ENCODE data around the gene TNFSF12. TPM values are rescaled to one million over a fixed set of nuclear protein-coding genes. Genes with fewer than 3 reads are reported as not detected.

The TNFSF12 gene
- total and polyA plus RNA-seq, 11 donors: 19.6 to 49.5 (median 35.1) TPM

DNA sequence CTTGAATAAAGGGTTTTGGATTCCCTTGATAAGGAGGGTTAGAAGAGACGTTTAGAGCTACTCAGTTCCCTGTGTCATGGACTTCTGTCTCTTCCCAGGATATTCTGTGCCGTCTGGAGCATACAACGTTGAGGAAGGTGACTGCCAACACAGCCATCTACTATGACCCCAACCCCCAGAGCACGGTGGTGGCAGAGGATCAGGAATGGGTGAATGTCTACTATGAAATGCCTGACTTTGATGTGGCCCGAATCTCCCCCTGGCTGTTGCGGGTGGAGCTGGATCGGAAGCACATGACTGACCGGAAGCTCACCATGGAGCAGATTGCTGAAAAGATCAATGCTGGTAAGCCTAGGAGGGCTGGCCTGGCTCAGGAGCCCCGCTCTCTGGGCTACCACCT is 40.0 kb upstream of the TNFSF12 start:
- no peak overlapping the region for H3K27ac ChIP-seq
- ATAC-seq (no peak), DNase-seq (no peak)
- H3K9me3 ChIP-seq: no peaks in the 10 kb centered on the region
- peaks cover 5 to 100% (median 99%) of the 10 kb centered on the region in 9 donors for H3K36me3 ChIP-seq
- intact Hi-C loops (cut with DNase I): loop anchor here in 2 of 10 donors (10.0 kb wide), 2 partner anchors 144 to 154 kb away; partner anchors contain the start of genes KCTD11 (in 1 of the 2) and TMEM95 (in 1 of the 2)
- H3K27me3 ChIP-seq: no peaks in the 10 kb centered on the region
- no peak for TF ChIP-seq POLR2A (IDR thresholded peaks at IDR 0.05)
- TF ChIP-seq, protein P1, sequence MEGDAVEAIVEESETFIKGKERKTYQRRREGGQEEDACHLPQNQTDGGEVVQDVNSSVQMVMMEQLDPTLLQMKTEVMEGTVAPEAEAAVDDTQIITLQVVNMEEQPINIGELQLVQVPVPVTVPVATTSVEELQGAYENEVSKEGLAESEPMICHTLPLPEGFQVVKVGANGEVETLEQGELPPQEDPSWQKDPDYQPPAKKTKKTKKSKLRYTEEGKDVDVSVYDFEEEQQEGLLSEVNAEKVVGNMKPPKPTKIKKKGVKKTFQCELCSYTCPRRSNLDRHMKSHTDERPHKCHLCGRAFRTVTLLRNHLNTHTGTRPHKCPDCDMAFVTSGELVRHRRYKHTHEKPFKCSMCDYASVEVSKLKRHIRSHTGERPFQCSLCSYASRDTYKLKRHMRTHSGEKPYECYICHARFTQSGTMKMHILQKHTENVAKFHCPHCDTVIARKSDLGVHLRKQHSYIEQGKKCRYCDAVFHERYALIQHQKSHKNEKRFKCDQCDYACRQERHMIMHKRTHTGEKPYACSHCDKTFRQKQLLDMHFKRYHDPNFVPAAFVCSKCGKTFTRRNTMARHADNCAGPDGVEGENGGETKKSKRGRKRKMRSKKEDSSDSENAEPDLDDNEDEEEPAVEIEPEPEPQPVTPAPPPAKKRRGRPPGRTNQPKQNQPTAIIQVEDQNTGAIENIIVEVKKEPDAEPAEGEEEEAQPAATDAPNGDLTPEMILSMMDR (IDR thresholded peaks at IDR 0.05): no peak
- no peak overlapping the region for H3K4me3 ChIP-seq
- no peaks in the 10 kb centered on the region for H3K4me1 ChIP-seq
- 86 to 91% (median 88%) methylated on average over 9 of the region's 9 CpGs for WGBS, 4 donors

DNA sequence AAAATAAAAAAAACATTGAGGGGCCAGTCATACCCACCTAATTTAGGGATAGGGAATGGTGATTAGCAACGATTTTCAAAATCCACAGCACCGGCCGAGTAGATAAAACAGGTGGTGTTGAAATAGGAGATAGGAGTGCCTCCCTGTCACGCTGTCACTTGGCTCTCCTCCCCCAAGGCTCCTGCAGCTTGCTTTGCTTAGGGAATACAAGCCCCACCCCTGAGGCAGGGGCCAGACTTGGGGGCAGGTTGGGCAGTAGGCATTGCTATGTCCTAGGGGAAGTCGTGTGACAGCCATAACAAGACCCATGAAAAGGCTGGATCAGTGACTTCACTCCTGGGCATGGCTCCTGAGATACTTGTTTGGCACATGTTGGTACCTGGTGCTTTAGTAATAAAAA is 38.9 kb upstream of the TNFSF12 start:
- H3K27ac ChIP-seq: no peak overlapping the region
- intact Hi-C loops (cut with DNase I): loop anchor here in 5 of 10 donors (5.0 to 10.0 kb wide), 4 partner anchors 47 to 155 kb away; partner anchors contain the start of genes KCTD11 (in 2 of the 5), SENP3 (in 2 of the 5), TMEM95 (in 2 of the 5) and TNFSF13 (in 1 of the 5)
- peak in 1 of 4 donors; percentile 24 for ATAC-seq

DNA sequence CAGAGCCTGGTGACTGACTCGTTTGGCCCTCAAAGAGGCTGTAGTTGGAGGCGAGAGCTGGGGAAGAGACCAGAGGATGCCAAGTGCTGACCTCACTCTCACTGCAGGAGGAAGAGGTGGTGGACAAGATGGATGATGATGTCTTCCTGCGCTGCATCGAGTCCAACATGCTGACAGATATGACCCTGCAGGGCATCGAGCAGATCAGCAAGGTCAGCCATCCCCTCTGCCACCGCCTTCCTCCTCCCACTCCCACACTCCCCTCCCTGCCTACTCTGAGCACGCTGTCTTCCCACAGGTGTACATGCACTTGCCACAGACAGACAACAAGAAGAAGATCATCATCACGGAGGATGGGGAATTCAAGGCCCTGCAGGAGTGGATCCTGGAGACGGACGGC is 37.8 kb upstream of the TNFSF12 start:
- no peaks in the 10 kb centered on the region for H3K9me3 ChIP-seq
- H3K27me3 ChIP-seq: no peaks in the 10 kb centered on the region
- intact Hi-C loops (cut with DNase I): loop anchor here in 4 of 10 donors (5.0 to 10.0 kb wide), 3 partner anchors 46 to 156 kb away; partner anchors contain the start of genes SENP3 (in 2 of the 4), KCTD11 (in 1 of the 4), TMEM95 (in 1 of the 4) and TNFSF13 (in 1 of the 4)
- TF ChIP-seq POLR2A (IDR thresholded peaks at IDR 0.05): no peak
- H3K27ac ChIP-seq: no peak overlapping the region
- ATAC-seq (no peak), DNase-seq (no peak)
- peaks cover 5 to 86% (median 84%) of the 10 kb centered on the region in 9 donors for H3K36me3 ChIP-seq
- H3K4me1 ChIP-seq: peaks cover 0 to 12% (median 0%) of the 10 kb centered on the region in 12 donors
- 67 to 78% (median 74%) methylated on average over 9 to 10 of the region's 10 CpGs for WGBS, 4 donors
- no peak overlapping the region for H3K4me3 ChIP-seq

More for the DNA sequence above, 38.9 kb upstream of the TNFSF12 start:
- H3K4me3 ChIP-seq: no peak overlapping the region
- H3K4me1 ChIP-seq: peaks cover 0 to 1% (median 0%) of the 10 kb centered on the region in 12 donors
- H3K36me3 ChIP-seq: peaks cover 5 to 98% (median 96%) of the 10 kb centered on the region in 9 donors
- no peak for TF ChIP-seq POLR2A (IDR thresholded peaks at IDR 0.05)
- TF ChIP-seq, protein P1 (IDR thresholded peaks at IDR 0.05): no peak
- WGBS, 4 donors: 47 to 61% (median 55%) methylated on average over 5 of the region's 5 CpGs
- no peaks in the 10 kb centered on the region for H3K27me3 ChIP-seq
- H3K9me3 ChIP-seq: no peaks in the 10 kb centered on the region
- DNase-seq: no peak

DNA sequence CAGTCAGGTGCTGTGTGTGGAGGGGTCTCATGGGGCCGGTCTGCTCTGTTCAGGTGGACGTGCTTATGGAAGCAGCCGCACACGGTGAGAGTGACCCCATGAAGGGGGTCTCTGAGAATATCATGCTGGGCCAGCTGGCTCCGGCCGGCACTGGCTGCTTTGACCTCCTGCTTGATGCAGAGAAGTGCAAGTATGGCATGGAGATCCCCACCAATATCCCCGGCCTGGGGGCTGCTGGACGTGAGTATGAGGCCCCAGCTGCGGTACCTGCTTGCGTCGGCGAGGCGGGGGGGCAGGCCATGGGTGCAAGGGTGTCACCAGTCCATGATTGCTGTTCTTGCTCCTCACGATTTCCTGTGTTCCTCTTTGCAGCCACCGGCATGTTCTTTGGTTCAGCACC is 36.8 kb upstream of the TNFSF12 start:
- Histone ChIP-seq H3K4me1 (peaks cover 0 to 15% (median 0%) of the 10 kb centered on the region in 12 donors), H3K4me3 (no peak overlapping the region), H3K27ac (no peak overlapping the region), H3K36me3 (peaks cover 5 to 78% (median 74%) of the 10 kb centered on the region in 9 donors), H3K9me3 (no peaks in the 10 kb centered on the region), H3K27me3 (no peaks in the 10 kb centered on the region)
- WGBS, 4 donors: 84 to 97% (median 90%) methylated on average over 13 to 15 of the region's 15 CpGs
- ATAC-seq (no peak), DNase-seq (no peak)
- TF ChIP-seq, protein P1 (IDR thresholded peaks at IDR 0.05): no peak
- no peak for TF ChIP-seq POLR2A (IDR thresholded peaks at IDR 0.05)
- intact Hi-C loops (cut with DNase I): loop anchor here in 4 of 10 donors (5.0 to 10.0 kb wide), 3 partner anchors 45 to 157 kb away; partner anchors contain the start of genes SENP3 (in 2 of the 4), KCTD11 (in 1 of the 4), TMEM95 (in 1 of the 4) and TNFSF13 (in 1 of the 4)

Data from heart left ventricle (tissue), 16 donors.